ENCODE data around the gene ARHGEF7.

Gene ARHGEF7

GRCh38 chr13:111304603-111305289 is 189.6 kb downstream of the ARHGEF7 start:
- DNase-seq (ENCODE audit: low spot score) = no peak

- DNase-seq (ENCODE audit: low spot score) = no peak
Measured at GRCh38 chr13:111312944-111313590, 198.0 kb downstream of the ARHGEF7 start.

GRCh38 chr13:111313911-111314425 is 198.9 kb downstream of the ARHGEF7 start:
- no peak for DNase-seq (ENCODE audit: low spot score)

- no peak for DNase-seq (ENCODE audit: low spot score)
Measured at GRCh38 chr13:111314852-111315251, 199.7 kb downstream of the ARHGEF7 start.

- DNase-seq (ENCODE audit: low spot score) = no peak
Measured at GRCh38 chr13:111315347-111315995, 200.4 kb downstream of the ARHGEF7 start.

- no peak for DNase-seq (ENCODE audit: low spot score)
Measured at GRCh38 chr13:111316161-111316730, 201.1 kb downstream of the ARHGEF7 start.

GRCh38 chr13:111317042-111317550 is 202.0 kb downstream of the ARHGEF7 start:
- no peak for DNase-seq (ENCODE audit: low spot score)

- DNase-seq (ENCODE audit: low spot score) = no peak
Measured at GRCh38 chr13:111317571-111318345, 202.6 kb downstream of the ARHGEF7 start.

GRCh38 chr13:111318386-111318785 is 203.3 kb downstream of the ARHGEF7 start:
- DNase-seq (ENCODE audit: low spot score) = no peak

- DNase-seq (ENCODE audit: low spot score) = no peak
Measured at GRCh38 chr13:111319521-111319920, 204.4 kb downstream of the ARHGEF7 start.

- DNase-seq (ENCODE audit: low spot score) = no peak
Measured at GRCh38 chr13:111319998-111320911, 205.1 kb downstream of the ARHGEF7 start, which contains the start of gene TEX29. Gene TEX29, plus strand, starts transcription at chr13:111320642. Its CDS starts 249 bp downstream, at chr13:111320891.

- DNase-seq (ENCODE audit: low spot score) = no peak
Measured at GRCh38 chr13:111322001-111322915, 207.1 kb downstream of the ARHGEF7 start.

- no peak for DNase-seq (ENCODE audit: low spot score)
Measured at GRCh38 chr13:111322916-111323331, 207.8 kb downstream of the ARHGEF7 start.

- no peak for DNase-seq (ENCODE audit: low spot score)
Measured at GRCh38 chr13:111323549-111323948, 208.4 kb downstream of the ARHGEF7 start.

- no peak for DNase-seq (ENCODE audit: low spot score)
Measured at GRCh38 chr13:111323950-111324651, 209.0 kb downstream of the ARHGEF7 start.

GRCh38 chr13:111324736-111325135 is 209.6 kb downstream of the ARHGEF7 start:
- DNase-seq (ENCODE audit: low spot score) = no peak

- no peak for DNase-seq (ENCODE audit: low spot score)
Measured at GRCh38 chr13:111325146-111325890, 210.2 kb downstream of the ARHGEF7 start.
